ENCODE data around the gene LSM3.

Gene LSM3

GRCh38 chr3:14235003-14235911 is 56.6 kb downstream of the LSM3 start:
- no peak for TF ChIP-seq CTCF (IDR thresholded peaks at IDR 0.05; ENCODE audit: unreplicated experiment in 3 of 3)
- H3K36me3 Mint-ChIP-seq (ENCODE audit: low read depth), result no peaks in the 10 kb centered on the region
- H3K4me3 Mint-ChIP-seq, result no peak overlapping the region
- peaks cover 20% of the 10 kb centered on the region for H3K27me3 Mint-ChIP-seq (ENCODE audit: low read depth)
- H3K27ac Mint-ChIP-seq, result peak overlapping the region in 2 of 3 experiments; percentile 23 to 61
- H3K4me1 Mint-ChIP-seq, result peaks cover 28% of the 10 kb centered on the region
- H3K9me3 Mint-ChIP-seq, result peaks cover 10% of the 10 kb centered on the region

GRCh38 chr3:14235912-14236295 is 57.3 kb downstream of the LSM3 start:
- peaks cover 34% of the 10 kb centered on the region for H3K4me1 Mint-ChIP-seq
- no peak overlapping the region for H3K4me3 Mint-ChIP-seq
- peaks cover 10% of the 10 kb centered on the region for H3K9me3 Mint-ChIP-seq
- no peak for TF ChIP-seq CTCF (IDR thresholded peaks at IDR 0.05; ENCODE audit: unreplicated experiment in 3 of 3)
- H3K27ac Mint-ChIP-seq, result peak overlapping the region in 2 of 3 experiments; percentile 2 to 61
- peaks cover 25% of the 10 kb centered on the region for H3K27me3 Mint-ChIP-seq (ENCODE audit: low read depth)
- H3K36me3 Mint-ChIP-seq (ENCODE audit: low read depth), result no peaks in the 10 kb centered on the region

GRCh38 chr3:14236902-14237301 is 58.3 kb downstream of the LSM3 start:
- no peaks in the 10 kb centered on the region for H3K36me3 Mint-ChIP-seq (ENCODE audit: low read depth)
- no peak overlapping the region for H3K4me3 Mint-ChIP-seq
- peaks cover 10% of the 10 kb centered on the region for H3K9me3 Mint-ChIP-seq
- peaks cover 34% of the 10 kb centered on the region for H3K4me1 Mint-ChIP-seq
- peaks cover 25% of the 10 kb centered on the region for H3K27me3 Mint-ChIP-seq (ENCODE audit: low read depth)
- no peak for TF ChIP-seq CTCF (IDR thresholded peaks at IDR 0.05; ENCODE audit: unreplicated experiment in 3 of 3)
- H3K27ac Mint-ChIP-seq, result no peak overlapping the region

GRCh38 chr3:14237457-14237856 is 58.8 kb downstream of the LSM3 start:
- peaks cover 22% of the 10 kb centered on the region for H3K27me3 Mint-ChIP-seq (ENCODE audit: low read depth)
- H3K27ac Mint-ChIP-seq, result no peak overlapping the region
- H3K4me3 Mint-ChIP-seq, result no peak overlapping the region
- peaks cover 35% of the 10 kb centered on the region for H3K4me1 Mint-ChIP-seq
- no peaks in the 10 kb centered on the region for H3K36me3 Mint-ChIP-seq (ENCODE audit: low read depth)
- TF ChIP-seq CTCF (IDR thresholded peaks at IDR 0.05; ENCODE audit: unreplicated experiment in 3 of 3), result no peak
- H3K9me3 Mint-ChIP-seq, result peaks cover 10% of the 10 kb centered on the region

GRCh38 chr3:14238356-14238755 is 59.7 kb downstream of the LSM3 start:
- H3K27ac Mint-ChIP-seq, result no peak overlapping the region
- H3K36me3 Mint-ChIP-seq (ENCODE audit: low read depth), result no peaks in the 10 kb centered on the region
- H3K27me3 Mint-ChIP-seq (ENCODE audit: low read depth), result peaks cover 19% of the 10 kb centered on the region
- H3K9me3 Mint-ChIP-seq, result peaks cover 6% of the 10 kb centered on the region
- TF ChIP-seq CTCF (IDR thresholded peaks at IDR 0.05; ENCODE audit: unreplicated experiment in 3 of 3), result no peak
- peaks cover 38% of the 10 kb centered on the region for H3K4me1 Mint-ChIP-seq
- H3K4me3 Mint-ChIP-seq, result no peak overlapping the region

- peaks cover 24% of the 10 kb centered on the region for H3K27me3 Mint-ChIP-seq (ENCODE audit: low read depth)
- TF ChIP-seq CTCF (IDR thresholded peaks at IDR 0.05; ENCODE audit: unreplicated experiment in 3 of 3), result no peak
- peaks cover 41% of the 10 kb centered on the region for H3K4me1 Mint-ChIP-seq
- no peaks in the 10 kb centered on the region for H3K36me3 Mint-ChIP-seq (ENCODE audit: low read depth)
- peaks cover 3% of the 10 kb centered on the region for H3K9me3 Mint-ChIP-seq
- no peak overlapping the region for H3K4me3 Mint-ChIP-seq
- no peak overlapping the region for H3K27ac Mint-ChIP-seq
Measured at GRCh38 chr3:14238930-14239329, 60.3 kb downstream of the LSM3 start.

All from nephron (organoid).